ENCODE results near the gene PRR15L.
"Not testable (repeated sequence)": the region's sequence is repeated elsewhere in the genome, so short reads cannot be mapped to it uniquely, and the experiment has no call there.

Gene PRR15L

DNA sequence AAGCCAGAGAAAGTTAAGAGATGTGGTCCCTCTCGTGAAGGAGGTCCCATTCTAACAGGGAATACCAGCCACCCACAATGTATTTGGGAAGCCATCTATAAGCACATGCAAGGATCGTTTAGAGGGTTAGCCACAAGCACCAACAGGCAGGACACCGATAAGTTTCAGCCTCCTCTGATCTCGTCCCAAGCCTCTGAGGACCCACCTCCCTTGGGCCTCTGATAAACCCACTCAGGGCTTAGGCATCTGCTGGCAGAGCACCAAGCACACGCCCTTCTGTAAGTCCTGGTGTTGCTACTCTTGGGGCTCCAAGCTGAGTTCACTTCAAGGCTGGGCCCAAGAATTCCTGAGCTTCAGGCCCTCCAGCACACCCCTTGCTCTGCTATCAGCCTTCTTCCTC, 21.7 kb downstream of the PRR15L start:
- TF ChIP-seq CTCF (IDR thresholded peaks at IDR 0.05; ENCODE audit: low read length, missing control alignments) = no peak

DNA sequence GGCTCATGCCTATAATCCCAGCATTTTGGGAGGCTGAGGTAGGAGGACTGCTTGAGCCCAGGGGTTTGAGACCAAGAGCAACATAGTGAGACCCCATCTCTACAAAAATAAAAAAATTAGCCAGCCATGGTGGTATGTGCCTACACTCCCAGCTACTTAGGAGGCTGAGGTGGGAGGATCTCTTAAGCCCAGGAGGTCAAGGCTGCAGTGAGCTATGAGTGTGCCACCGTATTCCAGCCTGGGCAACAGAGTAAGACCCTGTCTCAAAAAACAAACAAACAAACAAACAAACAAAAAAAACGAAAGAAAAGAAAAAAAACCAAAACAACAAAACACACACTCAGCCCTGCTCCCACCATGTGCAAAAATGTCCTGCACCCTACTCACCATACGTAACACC, 22.2 kb downstream of the PRR15L start:
- H3K4me3 ChIP-seq (replicated peaks; ENCODE audit: low read depth, low read length); DNase-seq (ENCODE audit: low read depth): not testable (repeated sequence)

More for the DNA sequence above, 21.7 kb downstream of the PRR15L start:
- peak; percentile 67 for DNase-seq (ENCODE audit: low read depth)
- no peak overlapping the region for H3K4me3 ChIP-seq (replicated peaks; ENCODE audit: low read depth, low read length)

- no peak for DNase-seq (ENCODE audit: low read depth)
- H3K4me3 ChIP-seq (replicated peaks; ENCODE audit: low read depth, low read length) = no peak overlapping the region
- TF ChIP-seq CTCF (IDR thresholded peaks at IDR 0.05; ENCODE audit: low read length, missing control alignments) = no peak
These were observed 22.8 kb downstream of the PRR15L start for GRCh38 chr17:47934856-47935255.

DNA sequence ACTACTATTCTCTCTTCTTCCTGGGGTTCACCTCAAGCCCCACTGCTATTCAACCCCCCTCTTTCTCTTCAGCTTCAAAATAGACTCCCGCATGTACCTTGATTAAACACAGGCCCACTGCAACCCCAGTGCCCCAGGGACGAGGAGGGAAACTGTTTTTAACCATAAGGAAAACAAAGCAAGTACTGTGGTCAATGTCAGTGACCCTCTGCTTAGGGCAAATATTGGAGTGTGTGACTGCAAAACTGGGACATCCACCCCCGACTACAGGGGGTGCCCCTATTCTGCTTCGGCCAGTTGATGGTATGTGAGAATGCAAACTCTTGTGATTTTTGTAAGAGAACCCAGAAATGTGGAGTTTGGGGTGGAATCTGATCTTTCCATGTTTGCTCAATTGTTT, 25.8 kb downstream of the PRR15L start:
- TF ChIP-seq CTCF (IDR thresholded peaks at IDR 0.05; ENCODE audit: low read length, missing control alignments) = no peak
- no peak overlapping the region for H3K4me3 ChIP-seq (replicated peaks; ENCODE audit: low read depth, low read length)
- DNase-seq (ENCODE audit: low read depth) = no peak

DNA sequence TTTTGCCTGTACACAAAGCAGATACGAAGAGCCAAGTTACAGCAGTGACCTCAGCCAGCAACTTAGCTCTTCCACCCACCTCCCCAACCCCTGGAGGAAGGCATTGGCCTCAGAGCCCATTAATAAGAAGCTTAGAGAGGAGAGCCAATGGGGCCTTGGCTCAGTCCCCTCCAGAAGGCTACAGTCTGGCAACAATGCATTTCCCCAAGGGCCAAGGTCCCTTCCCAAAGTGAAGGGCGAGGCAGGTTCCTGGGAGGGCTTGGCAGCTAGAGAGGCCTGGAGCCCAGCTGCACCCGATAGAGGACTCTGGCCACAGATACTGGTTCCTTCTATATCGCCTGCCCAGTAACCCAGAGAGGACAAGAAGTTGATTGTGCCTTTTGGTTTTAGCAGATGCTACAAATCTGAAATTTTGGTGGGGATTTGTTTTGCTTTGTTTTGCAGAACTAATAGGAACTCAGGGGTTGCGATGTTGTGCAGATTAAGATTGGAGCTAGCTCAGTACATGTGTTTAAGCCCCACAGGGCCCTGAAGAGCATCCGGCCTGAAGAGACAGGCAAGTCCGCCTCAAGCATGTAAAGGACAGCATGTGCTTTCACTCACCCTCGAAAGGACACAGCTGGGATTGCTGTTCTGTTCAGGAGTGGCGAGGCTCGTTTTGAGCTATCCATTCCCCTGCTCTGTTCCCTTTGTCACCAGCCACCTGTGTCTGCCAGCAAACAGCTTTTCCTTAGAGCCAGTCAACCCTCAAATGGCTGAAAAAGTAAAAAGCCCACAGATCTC, 28.3 kb downstream of the PRR15L start:
- TF ChIP-seq CTCF (IDR thresholded peaks at IDR 0.05; ENCODE audit: low read length, missing control alignments) = no peak
- no peak overlapping the region for H3K4me3 ChIP-seq (replicated peaks; ENCODE audit: low read depth, low read length)
- no peak for DNase-seq (ENCODE audit: low read depth)

DNA sequence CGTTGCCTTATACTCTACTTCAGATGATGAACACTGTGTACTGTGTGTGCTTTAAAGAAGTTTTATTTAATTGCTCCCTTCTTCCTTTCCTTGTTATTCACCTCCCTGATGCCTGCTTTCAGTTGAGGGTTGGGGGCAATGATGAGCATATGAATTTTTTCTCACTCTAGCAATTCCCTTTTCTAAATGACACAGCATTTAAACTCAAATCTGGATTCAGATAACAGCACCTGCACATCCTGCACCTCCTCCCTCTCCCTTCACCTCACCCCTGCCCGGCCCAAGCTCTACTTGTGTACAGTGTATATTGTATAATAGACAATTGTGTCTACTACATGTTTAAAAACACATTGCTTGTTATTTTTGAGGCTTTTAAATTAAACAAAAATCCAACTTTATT, 29.3 kb downstream of the PRR15L start:
- no peak for DNase-seq (ENCODE audit: low read depth)
- TF ChIP-seq CTCF (IDR thresholded peaks at IDR 0.05; ENCODE audit: low read length, missing control alignments) = no peak
- no peak overlapping the region for H3K4me3 ChIP-seq (replicated peaks; ENCODE audit: low read depth, low read length)

DNA sequence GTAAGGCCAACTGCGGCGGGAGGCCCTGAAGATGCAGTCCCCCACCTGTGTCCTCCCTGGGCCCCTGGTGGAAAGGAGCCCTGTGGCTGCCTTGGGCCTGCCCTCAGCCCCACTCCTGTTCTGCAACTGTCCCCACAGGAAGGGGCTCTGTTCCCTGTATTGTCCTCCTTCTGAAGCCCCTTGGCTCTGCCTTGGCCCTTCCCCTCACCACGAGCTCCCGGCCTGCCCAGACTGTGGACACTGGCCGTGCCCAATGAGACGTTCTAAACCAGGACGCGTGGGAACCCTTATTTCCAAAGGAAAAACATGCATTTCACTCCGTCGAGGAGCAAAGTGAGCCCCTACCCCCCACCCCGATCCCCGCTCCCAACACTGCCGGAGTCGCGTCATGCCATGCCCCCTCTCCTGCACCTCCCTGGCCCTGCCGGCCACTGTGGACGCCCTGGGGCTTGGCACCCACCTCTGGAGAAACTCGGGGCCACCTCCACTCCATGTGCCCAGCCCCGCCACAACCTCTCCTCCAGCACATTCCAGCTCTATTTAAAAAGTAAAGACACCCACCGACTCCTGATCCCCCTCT, 29.8 kb downstream of the PRR15L start:
- DNase-seq (ENCODE audit: low read depth) = no peak
- H3K4me3 ChIP-seq (replicated peaks; ENCODE audit: low read depth, low read length) = no peak overlapping the region
- no peak for TF ChIP-seq CTCF (IDR thresholded peaks at IDR 0.05; ENCODE audit: low read length, missing control alignments)

All from fibroblast of pulmonary artery (primary cell).